ENCODE measurements around the gene SIAH2.

Gene SIAH2

DNA sequence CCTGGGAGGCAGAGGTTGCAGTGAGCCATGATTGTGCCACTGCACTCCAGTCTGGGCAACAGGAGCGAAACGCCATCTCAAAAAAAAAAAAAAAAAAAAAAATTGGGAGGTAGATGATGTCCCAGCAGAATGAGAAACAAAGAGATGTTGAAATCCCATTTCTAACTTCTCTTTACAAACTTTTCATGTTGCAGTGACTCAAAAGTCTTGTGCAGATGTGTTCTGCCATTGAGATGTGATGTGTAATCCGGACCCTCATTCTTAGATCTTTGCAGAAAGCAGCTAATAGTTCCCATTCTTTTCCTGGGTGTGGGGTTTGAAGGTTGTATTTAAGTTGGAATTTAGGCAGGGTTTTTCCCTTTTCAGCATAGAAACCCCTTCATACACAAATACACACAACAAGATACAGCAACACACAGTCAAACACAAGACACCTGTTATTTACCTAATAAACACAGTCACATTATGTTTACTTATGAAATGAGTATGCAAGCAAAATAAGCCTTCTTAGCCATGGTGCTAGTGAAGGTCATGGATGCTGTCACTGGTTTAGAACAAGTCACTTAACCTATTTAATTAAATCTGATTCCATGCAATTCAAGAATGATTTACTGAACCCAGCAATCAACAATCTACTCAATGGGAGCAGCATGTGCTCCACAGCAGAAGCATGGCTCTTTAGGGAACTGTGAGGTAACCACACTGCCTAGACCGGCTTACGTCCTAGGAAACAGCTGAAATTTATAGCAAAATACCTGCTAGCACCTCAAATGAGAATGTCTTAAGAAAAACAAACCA is 14.9 kb downstream of the SIAH2 start:
- Histone ChIP-seq H3K4me3 (ENCODE audit: low read depth, low read length) (no peak overlapping the region), H3K9me3 (ENCODE audit: control insufficient read depth, insufficient read depth, low read length) (no peaks in the 10 kb centered on the region), H3K27me3 (ENCODE audit: control insufficient read depth, insufficient read depth, low read length) (no peaks in the 10 kb centered on the region), H3K27ac (ENCODE audit: low read depth, low read length) (no peak overlapping the region), H3K36me3 (ENCODE audit: control insufficient read depth, insufficient read depth, low read length) (no peaks in the 10 kb centered on the region), H3K4me1 (ENCODE audit: control insufficient read depth, insufficient read depth, low read length) (peaks cover 8% of the 10 kb centered on the region; the same call in 1 of the 2 replicates), H3K9ac (ENCODE audit: low read depth, low read length) (no peak overlapping the region)

GRCh38 chr3:150746791-150747590 is 16.0 kb downstream of the SIAH2 start:
- H3K27ac ChIP-seq (ENCODE audit: low read depth, low read length) = no peak overlapping the region
- no peak overlapping the region for H3K4me3 ChIP-seq (ENCODE audit: low read depth, low read length)
- H3K36me3 ChIP-seq (ENCODE audit: control insufficient read depth, insufficient read depth, low read length) = peaks cover 2% of the 10 kb centered on the region
- H3K27me3 ChIP-seq (ENCODE audit: control insufficient read depth, insufficient read depth, low read length) = no peaks in the 10 kb centered on the region
- H3K9ac ChIP-seq (ENCODE audit: low read depth, low read length) = no peak overlapping the region
- no peaks in the 10 kb centered on the region for H3K9me3 ChIP-seq (ENCODE audit: control insufficient read depth, insufficient read depth, low read length)
- H3K4me1 ChIP-seq (ENCODE audit: control insufficient read depth, insufficient read depth, low read length) = peaks cover 8% of the 10 kb centered on the region; the same call in 1 of the 2 replicates

GRCh38 chr3:150745832-150746231 is 17.1 kb downstream of the SIAH2 start:
- no peaks in the 10 kb centered on the region for H3K27me3 ChIP-seq (ENCODE audit: control insufficient read depth, insufficient read depth, low read length)
- H3K27ac ChIP-seq (ENCODE audit: low read depth, low read length) = no peak overlapping the region
- H3K9ac ChIP-seq (ENCODE audit: low read depth, low read length) = no peak overlapping the region
- H3K4me3 ChIP-seq (ENCODE audit: low read depth, low read length) = no peak overlapping the region
- peaks cover 6% of the 10 kb centered on the region for H3K36me3 ChIP-seq (ENCODE audit: control insufficient read depth, insufficient read depth, low read length)
- H3K4me1 ChIP-seq (ENCODE audit: control insufficient read depth, insufficient read depth, low read length) = peaks cover 3% of the 10 kb centered on the region; the same call in 1 of the 2 replicates
- H3K9me3 ChIP-seq (ENCODE audit: control insufficient read depth, insufficient read depth, low read length) = no peaks in the 10 kb centered on the region

GRCh38 chr3:150744919-150745211 is 18.1 kb downstream of the SIAH2 start:
- no peaks in the 10 kb centered on the region for H3K9me3 ChIP-seq (ENCODE audit: control insufficient read depth, insufficient read depth, low read length)
- H3K4me1 ChIP-seq (ENCODE audit: control insufficient read depth, insufficient read depth, low read length) = peaks cover 3% of the 10 kb centered on the region; the same call in 1 of the 2 replicates
- no peak overlapping the region for H3K27ac ChIP-seq (ENCODE audit: low read depth, low read length)
- H3K4me3 ChIP-seq (ENCODE audit: low read depth, low read length) = no peak overlapping the region
- no peak overlapping the region for H3K9ac ChIP-seq (ENCODE audit: low read depth, low read length)
- H3K27me3 ChIP-seq (ENCODE audit: control insufficient read depth, insufficient read depth, low read length) = no peaks in the 10 kb centered on the region
- H3K36me3 ChIP-seq (ENCODE audit: control insufficient read depth, insufficient read depth, low read length) = peaks cover 6% of the 10 kb centered on the region

DNA sequence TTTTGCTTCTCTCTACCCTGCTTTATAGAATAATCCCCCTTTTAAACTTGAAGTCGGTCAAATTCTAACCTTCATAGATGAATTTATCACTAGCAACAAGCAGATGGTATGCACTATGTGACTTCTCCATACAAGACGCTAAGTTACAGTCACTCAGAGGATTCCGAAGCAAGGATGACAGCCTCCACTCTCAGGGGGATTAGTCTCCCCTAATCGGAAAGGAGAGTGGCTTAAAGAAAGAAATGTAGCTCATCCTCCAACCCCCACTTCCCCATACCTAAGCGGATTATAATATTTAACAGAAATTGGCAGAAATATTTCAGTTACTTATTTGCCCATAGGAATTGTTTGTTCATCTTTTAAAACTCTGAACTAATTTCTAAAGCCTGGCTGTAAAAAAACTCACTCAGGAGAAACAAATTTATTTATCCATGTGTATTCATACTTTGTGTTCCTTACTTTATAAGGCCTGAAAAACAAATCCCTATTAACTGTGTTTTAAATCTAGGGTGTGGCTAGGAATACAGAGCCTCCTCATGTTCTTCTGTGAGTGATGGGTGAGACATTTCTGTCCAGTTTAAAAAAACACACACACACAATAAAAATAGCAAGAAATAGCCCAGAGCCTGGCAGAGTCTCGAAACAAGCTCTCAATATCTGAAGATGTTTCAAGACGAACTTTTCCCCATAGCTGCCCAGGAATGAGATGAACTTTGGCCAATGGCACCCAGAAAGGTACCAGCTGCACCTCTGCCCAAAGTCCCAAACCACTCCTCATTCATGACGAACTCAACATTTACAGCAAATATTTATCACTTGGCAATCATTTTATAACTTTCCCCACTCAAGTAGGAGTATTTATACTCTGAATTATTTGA is 18.7 kb downstream of the SIAH2 start:
- H3K4me1 ChIP-seq (ENCODE audit: control insufficient read depth, insufficient read depth, low read length) = peaks cover 3% of the 10 kb centered on the region; the same call in 1 of the 2 replicates
- H3K36me3 ChIP-seq (ENCODE audit: control insufficient read depth, insufficient read depth, low read length) = peaks cover 6% of the 10 kb centered on the region
- no peaks in the 10 kb centered on the region for H3K9me3 ChIP-seq (ENCODE audit: control insufficient read depth, insufficient read depth, low read length)
- H3K27ac ChIP-seq (ENCODE audit: low read depth, low read length) = no peak overlapping the region
- no peak overlapping the region for H3K9ac ChIP-seq (ENCODE audit: low read depth, low read length)
- H3K4me3 ChIP-seq (ENCODE audit: low read depth, low read length) = no peak overlapping the region
- no peaks in the 10 kb centered on the region for H3K27me3 ChIP-seq (ENCODE audit: control insufficient read depth, insufficient read depth, low read length)

GRCh38 chr3:150743508-150743907 is 19.5 kb downstream of the SIAH2 start:
- no peaks in the 10 kb centered on the region for H3K27me3 ChIP-seq (ENCODE audit: control insufficient read depth, insufficient read depth, low read length)
- H3K4me1 ChIP-seq (ENCODE audit: control insufficient read depth, insufficient read depth, low read length) = no peaks in the 10 kb centered on the region; the same call in 1 of the 2 replicates
- H3K9me3 ChIP-seq (ENCODE audit: control insufficient read depth, insufficient read depth, low read length) = no peaks in the 10 kb centered on the region
- no peak overlapping the region for H3K9ac ChIP-seq (ENCODE audit: low read depth, low read length)
- no peak overlapping the region for H3K27ac ChIP-seq (ENCODE audit: low read depth, low read length)
- H3K36me3 ChIP-seq (ENCODE audit: control insufficient read depth, insufficient read depth, low read length) = peaks cover 6% of the 10 kb centered on the region
- no peak overlapping the region for H3K4me3 ChIP-seq (ENCODE audit: low read depth, low read length)

- Histone ChIP-seq H3K9ac (ENCODE audit: low read depth, low read length) (no peak overlapping the region), H3K4me1 (ENCODE audit: control insufficient read depth, insufficient read depth, low read length) (no peaks in the 10 kb centered on the region; the same call in 1 of the 2 replicates), H3K36me3 (ENCODE audit: control insufficient read depth, insufficient read depth, low read length) (peaks cover 6% of the 10 kb centered on the region), H3K4me3 (ENCODE audit: low read depth, low read length) (no peak overlapping the region), H3K27ac (ENCODE audit: low read depth, low read length) (no peak overlapping the region), H3K9me3 (ENCODE audit: control insufficient read depth, insufficient read depth, low read length) (no peaks in the 10 kb centered on the region), H3K27me3 (ENCODE audit: control insufficient read depth, insufficient read depth, low read length) (no peaks in the 10 kb centered on the region)
Measured at GRCh38 chr3:150742679-150743078, 20.3 kb downstream of the SIAH2 start.

DNA sequence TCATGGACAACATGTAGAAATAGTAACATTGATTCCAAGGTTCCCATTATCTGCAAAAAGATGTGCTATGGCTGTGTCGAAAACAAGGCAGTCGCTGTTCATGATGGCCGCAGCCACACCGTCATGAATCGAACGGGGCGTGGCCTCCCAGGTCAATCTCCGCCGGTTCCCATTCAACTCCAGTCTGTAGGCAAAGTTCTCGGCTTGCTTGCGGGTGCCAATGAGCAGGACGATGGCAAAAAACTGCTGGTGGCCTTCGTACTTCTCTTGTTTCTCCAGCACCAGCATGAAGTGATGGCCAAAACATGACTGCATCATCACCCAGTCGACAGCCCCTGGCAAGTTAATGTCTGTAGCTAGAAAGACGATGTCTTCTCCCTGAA is 20.8 kb downstream of the SIAH2 start:
- Histone ChIP-seq H3K4me1 (ENCODE audit: control insufficient read depth, insufficient read depth, low read length) (no peaks in the 10 kb centered on the region; the same call in 1 of the 2 replicates), H3K4me3 (ENCODE audit: low read depth, low read length) (no peak overlapping the region), H3K27ac (ENCODE audit: low read depth, low read length) (no peak overlapping the region), H3K27me3 (ENCODE audit: control insufficient read depth, insufficient read depth, low read length) (no peaks in the 10 kb centered on the region), H3K9me3 (ENCODE audit: control insufficient read depth, insufficient read depth, low read length) (no peaks in the 10 kb centered on the region), H3K36me3 (ENCODE audit: control insufficient read depth, insufficient read depth, low read length) (peaks cover 6% of the 10 kb centered on the region), H3K9ac (ENCODE audit: low read depth, low read length) (no peak overlapping the region)

GRCh38 chr3:150741497-150742140 is 21.4 kb downstream of the SIAH2 start:
- Histone ChIP-seq H3K4me1 (ENCODE audit: control insufficient read depth, insufficient read depth, low read length) (peaks cover 2% of the 10 kb centered on the region; the same call in 1 of the 2 replicates), H3K9ac (ENCODE audit: low read depth, low read length) (no peak overlapping the region), H3K4me3 (ENCODE audit: low read depth, low read length) (no peak overlapping the region), H3K36me3 (ENCODE audit: control insufficient read depth, insufficient read depth, low read length) (peaks cover 6% of the 10 kb centered on the region), H3K27me3 (ENCODE audit: control insufficient read depth, insufficient read depth, low read length) (no peaks in the 10 kb centered on the region), H3K27ac (ENCODE audit: low read depth, low read length) (no peak overlapping the region), H3K9me3 (ENCODE audit: control insufficient read depth, insufficient read depth, low read length) (no peaks in the 10 kb centered on the region)

GRCh38 chr3:150740733-150741496 is 22.1 kb downstream of the SIAH2 start:
- peaks cover 9% of the 10 kb centered on the region for H3K4me1 ChIP-seq (ENCODE audit: control insufficient read depth, insufficient read depth, low read length)
- H3K27ac ChIP-seq (ENCODE audit: low read depth, low read length) = no peak overlapping the region
- H3K9me3 ChIP-seq (ENCODE audit: control insufficient read depth, insufficient read depth, low read length) = no peaks in the 10 kb centered on the region
- no peaks in the 10 kb centered on the region for H3K27me3 ChIP-seq (ENCODE audit: control insufficient read depth, insufficient read depth, low read length)
- H3K9ac ChIP-seq (ENCODE audit: low read depth, low read length) = no peak overlapping the region
- H3K4me3 ChIP-seq (ENCODE audit: low read depth, low read length) = no peak overlapping the region
- peaks cover 6% of the 10 kb centered on the region for H3K36me3 ChIP-seq (ENCODE audit: control insufficient read depth, insufficient read depth, low read length)
